Aorta (tissue), 5 donors: ENCODE data around the gene XRCC6. TPM values are rescaled to one million over a fixed set of nuclear protein-coding genes. Genes with fewer than 3 reads are reported as not detected.
"Not testable (repeated sequence)": the region's sequence is repeated elsewhere in the genome, so short reads cannot be mapped to it uniquely, and the experiment has no call there.

Experiments used
- ATAC-seq: fragments of 200-7000 bp; cut with Tn5 transposase; one replicate; pipeline ENCODE4 v1.9.1; 2022; ENCODE audit warnings: moderate library complexity; ENCODE audit not compliant: low FRiP score
- DNase-seq, 2 donors: peaks; one replicate each; pipeline ENCODE4 v3.0.0-alpha.2; 2020
- H3K27ac ChIP-seq, 2 donors: one replicate each; pipeline ENCODE4 v1.5.1; 2013; ENCODE audit warnings: low read length in 2 of 2, mild to moderate bottlenecking in 2 of 2, moderate library complexity in 2 of 2, control low read depth in 1 of 2, inconsistent platforms in 1 of 2, low read depth in 1 of 2
- H3K27me3 ChIP-seq, 2 donors: one replicate each; pipeline ENCODE4 v1.6.1; 2013; ENCODE audit warnings: control low read depth in 1 of 2, low read length in 1 of 2, mild to moderate bottlenecking in 1 of 2, moderate library complexity in 1 of 2; ENCODE audit not compliant: insufficient read depth in 2 of 2, control insufficient read depth in 1 of 2
- H3K36me3 ChIP-seq, 2 donors: one replicate each; pipeline ENCODE4 v1.6.1; 2013; ENCODE audit warnings: control low read depth in 1 of 2, low read length in 1 of 2, mild to moderate bottlenecking in 1 of 2; ENCODE audit not compliant: insufficient read depth in 2 of 2, control insufficient read depth in 1 of 2
- H3K4me1 ChIP-seq, 2 donors: one replicate each; pipeline ENCODE4 v1.6.1; 2013; ENCODE audit warnings: low read length in 2 of 2, control low read depth in 1 of 2, mild to moderate bottlenecking in 1 of 2, moderate library complexity in 1 of 2; ENCODE audit not compliant: insufficient read depth in 2 of 2, control insufficient read depth in 1 of 2
- H3K4me3 ChIP-seq, 2 donors: one replicate each; pipeline ENCODE4 v1.5.1; 2013; ENCODE audit warnings: low read length in 2 of 2, control low read depth in 1 of 2, mild to moderate bottlenecking in 1 of 2
- H3K9me3 ChIP-seq: one replicate; pipeline ENCODE4 v1.6.1; 2013; ENCODE audit warnings: mild to moderate bottlenecking, low read length; ENCODE audit not compliant: control insufficient read depth
- WGBS, 2 donors: extraction: QIAGEN DNeasy Blood & Tissue Kit; methylation state at CpG; one replicate each; pipeline ENCODE4 v1.1.7; 2013; 5-methylcytosine and 5-hydroxymethylcytosine counted together
- intact Hi-C, 2 donors: fragments of 100-400 bp; cut with DNase I; formaldehyde crosslinking; loops; one replicate each; pipeline versions ENCODE4 v1.14.2 to v1.15.0; 2022
- polyA plus RNA-seq, 2 donors: library from polyadenylated mRNA; stranded (reverse); fragments of 200-250 nt; gene quantifications; one replicate each; pipeline ENCODE4 v1.2.3, GENCODE V29; 2013
- total RNA-seq, 2 donors: library from RNA; stranded (reverse); fragmentation: NEBNext Ultra II Directional; extraction: Animal tissue kit (Norgen Biotek cat#: 25700); gene quantifications; one replicate each; pipeline ENCODE4 v1.2.1, GENCODE V29; 2021
- donor health status: healthy with polysubstance abuse.
- donor health status: Bipolar disorder and iron deficiency.
- donor health status: DM: no; HTN: no; CAD: no.
- donor health status: DM: no; HTN: no; CAD: no.
- donor health status: DM: yes; HTN: yes; CAD: no.

Gene XRCC6
- total and polyA plus RNA-seq, 4 donors = 93.7 to 132 (median 128) TPM

GRCh38 chr22:41593336-41593960 is 27.6 kb upstream of the XRCC6 start:
- ATAC-seq, H3K9me3 ChIP-seq, H3K4me3 ChIP-seq, H3K27ac ChIP-seq, H3K36me3 ChIP-seq, DNase-seq, H3K27me3 ChIP-seq, H3K4me1 ChIP-seq: not testable (repeated sequence)
- intact Hi-C loops = loop anchor here in 1 of 2 donors (10.0 kb wide), 1 partner anchor 209 kb away; the partner anchor contains the start of gene TEF
- 94 to 96% methylated on average over 39 to 51 of the region's 51 CpGs for WGBS, 2 donors

DNA sequence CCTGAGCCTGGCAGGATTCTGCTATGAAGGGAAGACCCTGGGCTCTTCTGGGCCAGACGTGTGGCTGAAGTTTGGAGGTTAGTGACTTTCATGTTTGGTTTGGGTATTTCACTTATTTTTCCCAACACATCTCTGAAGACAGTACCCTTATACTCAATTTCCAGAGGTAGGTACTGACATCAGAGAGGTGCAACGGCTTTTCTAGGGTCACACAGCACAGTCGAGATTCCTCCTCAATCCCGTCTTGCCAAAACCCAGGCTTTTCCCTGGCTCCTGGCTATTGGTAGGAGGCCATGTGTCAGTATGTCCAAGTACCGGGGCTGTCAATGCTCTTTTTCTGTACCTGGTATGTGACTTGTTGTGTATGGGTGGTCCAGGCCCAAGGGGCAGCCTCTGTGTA is 25.4 kb upstream of the XRCC6 start:
- Histone ChIP-seq H3K27ac (no peak overlapping the region), H3K4me1 (no peaks in the 10 kb centered on the region), H3K27me3 (no peaks in the 10 kb centered on the region), H3K9me3 (no peaks in the 10 kb centered on the region), H3K36me3 (no peaks in the 10 kb centered on the region), H3K4me3 (no peak overlapping the region)
- WGBS, 2 donors = 78 to 86% methylated on average over 5 of the region's 5 CpGs
- DNase-seq = no peak
- no peak for ATAC-seq
- intact Hi-C loops = loop anchor here (5.0 to 10.0 kb wide), 4 partner anchors 33 to 211 kb away; partner anchors contain the start of genes CSDC2 (in 1 of the 2), POLR3H (in 1 of the 2) and TEF (in 1 of the 2)

- 34 to 36% methylated on average over 13 of the region's 13 CpGs for WGBS, 2 donors
- Histone ChIP-seq H3K27ac (no peak overlapping the region), H3K4me1 (no peaks in the 10 kb centered on the region), H3K4me3 (no peak overlapping the region), H3K36me3 (no peaks in the 10 kb centered on the region), H3K27me3 (no peaks in the 10 kb centered on the region), H3K9me3 (no peaks in the 10 kb centered on the region)
- DNase-seq (peak in 1 of 2 donors; percentile 83), ATAC-seq (peak; percentile 89)
- intact Hi-C loops = loop anchor here (5.0 to 10.0 kb wide), 4 partner anchors 35 to 212 kb away; partner anchors contain the start of genes CSDC2 (in 1 of the 2), POLR3H (in 1 of the 2) and TEF (in 1 of the 2)
These were observed 24.1 kb upstream of the XRCC6 start for GRCh38 chr22:41596776-41597634.

- Histone ChIP-seq H3K27ac (no peak overlapping the region), H3K36me3 (peaks cover 0 to 2% of the 10 kb centered on the region in 2 donors), H3K4me3 (no peak overlapping the region), H3K27me3 (no peaks in the 10 kb centered on the region), H3K9me3 (no peaks in the 10 kb centered on the region), H3K4me1 (no peaks in the 10 kb centered on the region)
- DNase-seq (no peak), ATAC-seq (no peak)
- intact Hi-C loops = loop anchor here (5.0 to 10.0 kb wide), 4 partner anchors 35 to 213 kb away; partner anchors contain the start of genes CSDC2 (in 1 of the 2), POLR3H (in 1 of the 2) and TEF (in 1 of the 2)
- 71 to 72% methylated on average over 2 of the region's 2 CpGs for WGBS, 2 donors
These were observed 23.5 kb upstream of the XRCC6 start for GRCh38 chr22:41597635-41597953.

DNA sequence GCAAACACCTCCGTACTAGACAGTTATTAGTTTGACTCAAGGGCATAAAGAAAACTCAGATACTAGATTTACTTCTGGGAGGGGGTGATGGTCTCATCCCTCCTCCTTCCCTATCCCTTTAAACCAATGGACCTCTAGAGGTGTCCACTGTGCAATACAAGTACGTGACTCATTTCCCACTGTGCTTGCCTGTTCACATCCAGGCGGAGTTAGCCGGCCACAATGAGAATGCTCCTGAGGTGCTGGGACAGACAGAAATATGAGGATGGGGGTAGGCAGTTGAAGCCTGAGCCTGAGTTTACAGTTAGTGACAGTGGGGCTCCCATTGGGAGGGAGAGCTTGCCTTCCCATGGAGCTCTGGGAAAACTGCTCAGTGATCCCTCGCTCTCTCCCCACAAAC is 23.0 kb upstream of the XRCC6 start:
- intact Hi-C loops = loop anchor here (5.0 to 10.0 kb wide), 4 partner anchors 36 to 213 kb away; partner anchors contain the start of genes CSDC2 (in 1 of the 2), POLR3H (in 1 of the 2) and TEF (in 1 of the 2)
- WGBS, 2 donors = 82 to 84% methylated on average over 5 of the region's 5 CpGs
- Histone ChIP-seq H3K36me3 (peaks cover 0 to 2% of the 10 kb centered on the region in 2 donors), H3K4me3 (no peak overlapping the region), H3K27me3 (no peaks in the 10 kb centered on the region), H3K4me1 (no peaks in the 10 kb centered on the region), H3K27ac (no peak overlapping the region), H3K9me3 (no peaks in the 10 kb centered on the region)
- ATAC-seq (no peak), DNase-seq (no peak)

DNA sequence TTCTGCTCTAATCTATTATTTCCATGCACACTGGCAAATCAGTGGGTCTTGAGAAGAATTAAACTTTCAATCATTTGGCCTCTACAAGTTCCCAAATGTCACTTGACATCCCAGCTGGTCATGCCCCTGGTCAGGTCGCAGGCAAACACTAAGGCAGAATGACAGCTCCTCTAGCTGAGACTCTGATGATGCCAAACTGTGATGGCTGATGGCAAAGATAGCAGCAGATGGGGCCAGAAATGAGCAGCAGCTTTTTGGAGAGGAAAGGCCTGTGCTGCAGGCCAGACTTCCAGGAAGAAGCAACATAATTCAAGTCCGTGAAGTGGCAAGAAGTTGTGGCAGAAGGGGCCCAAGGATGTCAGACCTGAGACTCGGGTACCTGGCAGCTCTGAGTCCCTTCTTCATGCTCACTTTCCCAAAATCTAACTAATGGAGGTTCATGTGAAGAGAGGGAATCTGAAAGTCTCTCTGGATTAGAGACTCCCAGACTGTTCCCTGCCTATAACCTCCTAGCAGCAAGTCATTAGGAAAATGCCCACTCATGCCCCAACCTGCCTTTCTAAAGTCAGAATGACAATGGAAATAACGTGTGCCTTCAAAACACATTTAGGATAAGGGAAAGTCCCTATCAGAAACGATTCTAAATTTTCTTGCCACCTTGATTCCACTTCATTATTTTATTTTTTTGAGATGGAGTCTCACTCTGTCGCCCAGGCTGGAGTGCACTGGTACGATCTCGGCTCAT is 22.0 kb upstream of the XRCC6 start:
- 86% methylated on average over 8 of the region's 8 CpGs for WGBS, 2 donors
- intact Hi-C loops = loop anchor here (5.0 to 10.0 kb wide), 4 partner anchors 37 to 214 kb away; partner anchors contain the start of genes CSDC2 (in 1 of the 2), POLR3H (in 1 of the 2) and TEF (in 1 of the 2)
- peaks cover 0 to 2% of the 10 kb centered on the region in 2 donors for H3K36me3 ChIP-seq
- no peaks in the 10 kb centered on the region for H3K9me3 ChIP-seq
- ATAC-seq (no peak), DNase-seq (no peak)
- H3K4me1 ChIP-seq = no peaks in the 10 kb centered on the region
- H3K4me3 ChIP-seq = no peak overlapping the region
- H3K27me3 ChIP-seq = no peaks in the 10 kb centered on the region
- H3K27ac ChIP-seq = no peak overlapping the region

- ATAC-seq (no peak), DNase-seq (no peak)
- intact Hi-C loops = no loop called here
- H3K27ac ChIP-seq = no peak overlapping the region
- H3K4me1 ChIP-seq = no peaks in the 10 kb centered on the region
- peaks cover 0 to 7% of the 10 kb centered on the region in 2 donors for H3K36me3 ChIP-seq
- no peaks in the 10 kb centered on the region for H3K27me3 ChIP-seq
- no peaks in the 10 kb centered on the region for H3K9me3 ChIP-seq
- WGBS, 2 donors = 90% methylated on average over 8 of the region's 8 CpGs
- H3K4me3 ChIP-seq = no peak overlapping the region
These were observed 20.1 kb upstream of the XRCC6 start for GRCh38 chr22:41600976-41601375.

GRCh38 chr22:41603873-41604332 is 17.2 kb upstream of the XRCC6 start:
- Histone ChIP-seq H3K36me3 (peaks cover 0 to 13% of the 10 kb centered on the region in 2 donors), H3K4me1 (no peaks in the 10 kb centered on the region), H3K27ac (no peak overlapping the region), H3K27me3 (no peaks in the 10 kb centered on the region), H3K4me3 (no peak overlapping the region), H3K9me3 (no peaks in the 10 kb centered on the region)
- WGBS, 2 donors = 85 to 90% methylated on average over 3 to 4 of the region's 4 CpGs
- intact Hi-C loops = no loop called here
- no peak for DNase-seq
- ATAC-seq = no peak
